ENCODE results near the gene ATAD3B. TPM values are rescaled to one million over a fixed set of nuclear protein-coding genes. Genes with fewer than 3 reads are reported as not detected.
"Not testable (repeated sequence)": the region's sequence is repeated elsewhere in the genome, so short reads cannot be mapped to it uniquely, and the experiment has no call there.

Gene ATAD3B
- polyA plus RNA-seq, 1 donor (not counting 4 experiments of a cell fraction or from before 2014, with no cell fraction given), result 20.6 TPM

DNA sequence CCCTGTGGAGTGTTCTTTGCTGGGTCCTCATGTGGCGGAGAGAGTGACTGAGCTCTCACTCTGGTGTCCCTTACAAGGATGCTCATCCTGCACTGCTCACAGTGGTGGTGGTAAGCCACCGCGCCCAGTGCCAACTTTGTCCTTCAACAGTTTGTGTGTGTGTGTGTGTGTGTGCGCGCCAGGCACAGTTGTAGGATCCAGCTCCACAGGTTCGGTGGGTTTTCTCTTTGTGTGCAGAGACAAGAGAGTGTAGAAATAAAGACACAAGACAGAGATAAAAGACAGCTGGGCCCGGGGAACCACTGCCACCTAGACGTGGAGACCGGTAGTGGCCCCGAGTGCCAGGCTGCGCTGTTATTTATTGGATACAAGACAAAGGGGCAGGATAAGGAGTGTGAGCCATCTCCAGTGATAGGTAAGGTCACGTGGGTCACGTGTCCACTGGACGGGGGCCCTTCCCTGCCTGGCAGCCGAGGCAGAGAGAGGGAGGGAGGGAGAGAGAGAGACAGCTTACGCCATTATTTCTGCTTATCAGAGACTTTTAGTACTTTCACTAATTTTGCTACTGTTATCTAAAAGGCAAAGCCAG is 33.3 kb downstream of the ATAD3B start:
- H3K36me3 ChIP-seq (ENCODE audit: control insufficient read depth in 2 of 2, extremely low read depth in 1 of 2, insufficient read depth in 2 of 2, low read length in 2 of 2); dilution Hi-C loops (cut with MboI; ENCODE audit: extremely low pct_ligation_motif_present, low sequenced_read_pairs); H3K9me1 ChIP-seq (ENCODE audit: control insufficient read depth, extremely low read depth, insufficient read depth, low read length); H4K20me1 ChIP-seq (ENCODE audit: control insufficient read depth, extremely low read depth, insufficient read depth, low read length); FAIRE-seq; H3K79me2 ChIP-seq (ENCODE audit: control insufficient read depth, insufficient read depth, low read length); H3K27me3 ChIP-seq (ENCODE audit: control insufficient read depth, extremely low read depth, insufficient read depth, low read length); H3K4me3 ChIP-seq (ENCODE audit: control insufficient read depth in 2 of 3, extremely low read depth in 1 of 3, insufficient read depth in 2 of 3, low read depth in 1 of 3, low read length in 3 of 3); H3K9me3 ChIP-seq (ENCODE audit: control insufficient read depth, low read depth, low read length); H3K4me1 ChIP-seq (ENCODE audit: control insufficient read depth, extremely low read depth, insufficient read depth, low read length): not testable (repeated sequence)
- TF ChIP-seq, protein P1, sequence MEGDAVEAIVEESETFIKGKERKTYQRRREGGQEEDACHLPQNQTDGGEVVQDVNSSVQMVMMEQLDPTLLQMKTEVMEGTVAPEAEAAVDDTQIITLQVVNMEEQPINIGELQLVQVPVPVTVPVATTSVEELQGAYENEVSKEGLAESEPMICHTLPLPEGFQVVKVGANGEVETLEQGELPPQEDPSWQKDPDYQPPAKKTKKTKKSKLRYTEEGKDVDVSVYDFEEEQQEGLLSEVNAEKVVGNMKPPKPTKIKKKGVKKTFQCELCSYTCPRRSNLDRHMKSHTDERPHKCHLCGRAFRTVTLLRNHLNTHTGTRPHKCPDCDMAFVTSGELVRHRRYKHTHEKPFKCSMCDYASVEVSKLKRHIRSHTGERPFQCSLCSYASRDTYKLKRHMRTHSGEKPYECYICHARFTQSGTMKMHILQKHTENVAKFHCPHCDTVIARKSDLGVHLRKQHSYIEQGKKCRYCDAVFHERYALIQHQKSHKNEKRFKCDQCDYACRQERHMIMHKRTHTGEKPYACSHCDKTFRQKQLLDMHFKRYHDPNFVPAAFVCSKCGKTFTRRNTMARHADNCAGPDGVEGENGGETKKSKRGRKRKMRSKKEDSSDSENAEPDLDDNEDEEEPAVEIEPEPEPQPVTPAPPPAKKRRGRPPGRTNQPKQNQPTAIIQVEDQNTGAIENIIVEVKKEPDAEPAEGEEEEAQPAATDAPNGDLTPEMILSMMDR (optimal IDR thresholded peaks at IDR 0.05 in 1 of 3, IDR thresholded peaks at IDR 0.05 in 1 of 3, conservative IDR thresholded peaks at IDR 0.05 in 1 of 3; ENCODE audit: extremely low read depth in 1 of 3, insufficient read depth in 2 of 3, low read length in 3 of 3), result peak; percentile 45 to 66 (median 58)
- H3K9ac ChIP-seq (ENCODE audit: control insufficient read depth, extremely low read depth, insufficient read depth, low read length), result peak overlapping the region; percentile 40
- DNase-seq (ENCODE audit: low read depth, low spot score), result peak; percentile 41
- peak overlapping the region; percentile 30 for H3K27ac ChIP-seq (ENCODE audit: control insufficient read depth, insufficient read depth, low read length)
- H3K4me2 ChIP-seq (ENCODE audit: control insufficient read depth, extremely low read depth, insufficient read depth, low read depth, low read length), result peak overlapping the region; percentile 16
- peak overlapping the region; percentile 3 for H2AFZ ChIP-seq (ENCODE audit: control insufficient read depth, low read length)

DNA sequence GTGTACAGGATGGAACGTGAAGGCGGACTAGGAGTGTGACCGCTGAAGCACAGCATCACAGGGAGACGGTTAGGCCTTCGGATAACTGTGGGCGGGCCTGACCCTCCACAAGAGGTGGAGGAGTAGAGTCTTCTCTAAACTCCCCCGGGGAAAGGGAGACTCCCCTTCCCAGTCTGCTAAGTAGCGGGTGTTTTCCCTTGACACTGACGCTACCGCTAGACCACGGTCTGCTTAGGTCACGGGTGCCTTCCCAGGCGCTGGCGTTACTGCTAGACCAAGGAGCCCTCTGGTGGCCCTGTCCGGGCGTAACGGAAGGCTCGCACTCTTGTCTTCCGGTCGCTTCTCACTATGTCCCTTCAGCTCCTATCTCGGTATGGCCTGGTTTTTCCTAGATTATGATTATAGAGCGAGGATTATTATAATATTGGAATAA is 33.8 kb downstream of the ATAD3B start:
- H2AFZ ChIP-seq (ENCODE audit: control insufficient read depth, low read length); FAIRE-seq; H3K4me1 ChIP-seq (ENCODE audit: control insufficient read depth, extremely low read depth, insufficient read depth, low read length); H4K20me1 ChIP-seq (ENCODE audit: control insufficient read depth, extremely low read depth, insufficient read depth, low read length); H3K79me2 ChIP-seq (ENCODE audit: control insufficient read depth, insufficient read depth, low read length); H3K36me3 ChIP-seq (ENCODE audit: control insufficient read depth in 2 of 2, extremely low read depth in 1 of 2, insufficient read depth in 2 of 2, low read length in 2 of 2); H3K9me3 ChIP-seq (ENCODE audit: control insufficient read depth, low read depth, low read length); dilution Hi-C loops (cut with MboI; ENCODE audit: extremely low pct_ligation_motif_present, low sequenced_read_pairs); DNase-seq (ENCODE audit: low read depth, low spot score); H3K4me3 ChIP-seq (ENCODE audit: control insufficient read depth in 2 of 3, extremely low read depth in 1 of 3, insufficient read depth in 2 of 3, low read depth in 1 of 3, low read length in 3 of 3); H3K27me3 ChIP-seq (ENCODE audit: control insufficient read depth, extremely low read depth, insufficient read depth, low read length); H3K9me1 ChIP-seq (ENCODE audit: control insufficient read depth, extremely low read depth, insufficient read depth, low read length): not testable (repeated sequence)
- H3K27ac ChIP-seq (ENCODE audit: control insufficient read depth, insufficient read depth, low read length), result peak overlapping the region; percentile 30
- TF ChIP-seq, protein P1 (optimal IDR thresholded peaks at IDR 0.05 in 1 of 3, IDR thresholded peaks at IDR 0.05 in 1 of 3, conservative IDR thresholded peaks at IDR 0.05 in 1 of 3; ENCODE audit: extremely low read depth in 1 of 3, insufficient read depth in 2 of 3, low read length in 3 of 3), result peak in 2 of 3 experiments; percentile 8 to 10
- H3K9ac ChIP-seq (ENCODE audit: control insufficient read depth, extremely low read depth, insufficient read depth, low read length), result peak overlapping the region; percentile 40
- peak overlapping the region; percentile 27 for H3K4me2 ChIP-seq (ENCODE audit: control insufficient read depth, extremely low read depth, insufficient read depth, low read depth, low read length)

DNA sequence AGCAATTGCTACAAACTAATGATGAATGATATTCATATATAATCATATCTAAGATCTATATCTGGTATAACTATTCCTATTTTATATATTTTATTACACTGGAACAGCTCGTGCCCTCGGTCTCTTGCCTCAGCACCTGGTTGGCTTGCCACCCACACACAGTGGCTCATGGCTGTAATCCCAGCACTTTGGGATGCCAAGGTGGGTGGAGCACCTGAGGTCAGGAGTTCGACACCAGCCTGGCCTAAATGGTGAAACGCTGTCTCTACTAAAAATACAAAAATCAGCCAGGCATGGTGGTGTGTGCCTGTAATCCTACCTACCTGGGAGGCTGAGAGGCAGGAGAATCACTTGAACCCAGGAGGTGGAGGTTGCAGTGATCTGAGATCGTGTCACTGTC is 34.2 kb downstream of the ATAD3B start:
- FAIRE-seq; H3K4me3 ChIP-seq (ENCODE audit: control insufficient read depth in 2 of 3, extremely low read depth in 1 of 3, insufficient read depth in 2 of 3, low read depth in 1 of 3, low read length in 3 of 3); H3K79me2 ChIP-seq (ENCODE audit: control insufficient read depth, insufficient read depth, low read length); H3K36me3 ChIP-seq (ENCODE audit: control insufficient read depth in 2 of 2, extremely low read depth in 1 of 2, insufficient read depth in 2 of 2, low read length in 2 of 2); H3K27me3 ChIP-seq (ENCODE audit: control insufficient read depth, extremely low read depth, insufficient read depth, low read length); H3K9ac ChIP-seq (ENCODE audit: control insufficient read depth, extremely low read depth, insufficient read depth, low read length); H3K9me3 ChIP-seq (ENCODE audit: control insufficient read depth, low read depth, low read length); dilution Hi-C loops (cut with MboI; ENCODE audit: extremely low pct_ligation_motif_present, low sequenced_read_pairs); H3K4me1 ChIP-seq (ENCODE audit: control insufficient read depth, extremely low read depth, insufficient read depth, low read length); DNase-seq (ENCODE audit: low read depth, low spot score); H4K20me1 ChIP-seq (ENCODE audit: control insufficient read depth, extremely low read depth, insufficient read depth, low read length); H3K9me1 ChIP-seq (ENCODE audit: control insufficient read depth, extremely low read depth, insufficient read depth, low read length): not testable (repeated sequence)
- Histone ChIP-seq H3K4me2 (ENCODE audit: control insufficient read depth, extremely low read depth, insufficient read depth, low read depth, low read length) (peak overlapping the region; percentile 27), H3K27ac (ENCODE audit: control insufficient read depth, insufficient read depth, low read length) (peak overlapping the region; percentile 26), H2AFZ (ENCODE audit: control insufficient read depth, low read length) (peak overlapping the region; percentile 1)
